PC-9 (cell line): Measurements from ENCODE around the gene CHN1.

Experiments used
- CTCF ChIP-seq: fragments of 200-600 bp; sonication (generic); conservative IDR thresholded peaks from 2 replicates; pipeline ENCODE4 v1.6.1; 2017; ENCODE audit warnings: mixed run types, antibody characterized with exemption, mild to moderate bottlenecking, moderate library complexity
- EZH2 ChIP-seq: fragments of 200-600 bp; sonication (generic); IDR thresholded peaks from 2 replicates; pipeline ENCODE4 v1.8.0; 2017; ENCODE audit warnings: antibody characterized with exemption, low read depth

GRCh38 chr2:174780856-174781255 lies 224.3 kb downstream of the CHN1 start:
- TF ChIP-seq CTCF (no peak), EZH2 (no peak)
